Stromal cell of bone marrow (primary cell): ENCODE data around the gene PHF12.
"Not testable (repeated sequence)": the region's sequence is repeated elsewhere in the genome, so short reads cannot be mapped to it uniquely, and the experiment has no call there.

Source experiments
- DNase-seq: peaks from one replicate; pipeline ENCODE4 v3.0.0-alpha.2; 2012; ENCODE audit warnings: low read depth

Gene PHF12

DNA sequence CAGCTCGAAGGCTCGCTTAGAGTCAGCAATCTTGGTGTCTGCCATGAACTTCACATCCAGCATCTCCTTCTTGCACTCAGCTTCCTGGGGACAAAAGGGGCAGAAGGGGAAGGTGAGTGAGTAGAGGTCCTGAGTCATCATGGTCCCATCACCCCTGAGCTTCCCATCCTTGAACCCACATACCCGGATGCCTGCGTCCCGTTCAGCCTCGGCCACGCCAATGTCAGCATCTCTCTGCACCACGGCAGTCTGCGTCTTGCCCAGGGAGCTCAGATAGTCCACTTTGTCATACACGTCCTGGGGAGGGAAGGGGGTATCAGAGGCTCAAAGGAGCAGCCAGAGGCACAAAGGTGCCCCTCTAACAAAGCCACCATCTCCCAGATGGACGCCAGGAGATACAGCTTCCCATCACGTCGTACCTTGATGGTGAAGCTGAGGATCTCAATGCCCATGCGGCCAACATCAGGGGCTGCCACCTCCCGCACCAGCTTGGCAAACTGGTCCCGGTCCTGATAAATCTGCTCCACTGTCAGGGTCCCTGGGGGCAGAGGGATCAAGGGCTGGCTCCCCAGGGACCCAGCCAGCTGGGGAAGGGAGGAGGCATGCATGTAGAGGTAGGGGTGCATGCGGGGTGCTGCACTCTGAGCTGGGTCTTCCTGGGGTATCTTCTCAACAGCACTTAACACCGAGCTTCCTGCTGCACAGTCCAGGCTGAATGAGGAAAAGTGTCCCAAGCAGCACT lies 69.0 kb downstream of the PHF12 start:
- DNase-seq = no peak

DNA sequence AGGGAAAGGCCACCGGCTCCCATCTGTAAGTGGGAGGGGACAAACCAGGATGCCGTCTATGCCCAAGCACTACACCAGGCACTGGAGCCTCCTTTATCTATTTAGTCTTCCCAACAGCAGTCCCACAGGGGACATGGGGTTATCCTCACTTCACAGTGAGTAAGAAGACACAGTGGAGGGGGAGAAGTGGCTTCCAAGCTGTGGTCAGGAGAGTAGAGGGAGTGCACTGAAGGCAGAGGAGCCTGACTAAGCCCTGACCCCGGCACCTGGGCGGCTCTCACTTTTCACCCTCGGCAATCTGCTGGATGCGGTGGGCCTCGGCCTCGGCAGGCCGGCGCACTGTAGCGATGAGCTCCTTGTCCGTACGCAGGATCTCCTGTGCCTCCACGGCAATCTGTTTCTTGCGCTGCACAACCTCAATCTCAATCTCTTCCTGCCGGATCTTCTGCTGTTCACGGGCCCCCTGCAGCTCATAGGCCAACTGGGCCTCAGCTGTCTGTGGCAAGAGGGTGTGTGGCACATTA lies 69.7 kb downstream of the PHF12 start:
- no peak for DNase-seq

DNA sequence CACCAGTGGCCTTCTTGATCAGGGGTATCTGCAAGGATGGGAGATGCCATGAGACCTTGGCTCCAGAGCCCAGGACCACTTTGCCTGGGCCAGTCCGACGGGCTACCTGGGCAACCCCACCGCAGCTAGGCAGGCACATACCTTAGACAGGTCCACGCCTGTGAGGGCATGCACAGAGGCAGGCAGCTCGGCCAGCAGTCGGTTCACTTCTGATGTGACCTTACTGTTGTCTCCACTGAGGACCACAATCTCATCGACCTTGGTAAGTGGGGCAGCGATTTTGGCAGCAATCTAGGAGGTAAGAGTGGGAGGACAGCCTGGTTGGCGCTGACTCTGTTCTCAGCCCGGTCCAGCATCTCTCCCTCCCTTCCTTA lies 70.8 kb downstream of the PHF12 start:
- no peak for DNase-seq

DNA sequence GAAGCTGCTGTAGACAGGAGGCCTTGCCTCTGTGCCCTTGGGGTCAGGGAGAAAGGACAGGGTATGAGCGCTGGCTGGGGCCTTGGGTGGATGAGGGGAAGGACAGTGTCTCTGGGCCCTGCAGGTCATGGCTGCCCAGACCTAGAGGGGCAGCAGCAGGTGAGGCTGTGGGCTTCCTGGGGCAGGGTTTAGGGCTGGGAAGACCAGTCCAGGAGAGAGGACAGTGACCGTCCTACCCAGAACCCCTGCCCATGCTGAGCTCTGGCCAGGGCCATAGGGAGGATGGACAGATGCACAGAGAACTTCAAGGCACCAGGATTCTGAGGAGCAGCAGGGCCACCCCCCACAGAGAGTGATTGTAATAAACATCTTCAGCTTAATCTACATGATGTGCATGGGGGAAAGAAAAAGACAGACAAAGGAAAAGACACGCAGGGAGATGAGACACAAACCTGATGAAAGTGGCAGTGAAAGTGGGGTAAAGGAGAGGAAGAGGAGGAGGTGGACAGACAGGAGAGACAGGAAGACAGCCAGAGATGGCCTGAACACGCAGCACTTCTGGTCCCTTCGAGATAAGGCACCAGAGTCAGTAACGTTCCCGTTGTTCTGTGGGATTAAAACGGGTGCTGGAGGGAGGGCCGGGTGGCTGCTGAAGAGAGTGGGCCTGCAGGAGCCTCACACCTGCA lies 71.3 kb downstream of the PHF12 start:
- DNase-seq = no peak

DNA sequence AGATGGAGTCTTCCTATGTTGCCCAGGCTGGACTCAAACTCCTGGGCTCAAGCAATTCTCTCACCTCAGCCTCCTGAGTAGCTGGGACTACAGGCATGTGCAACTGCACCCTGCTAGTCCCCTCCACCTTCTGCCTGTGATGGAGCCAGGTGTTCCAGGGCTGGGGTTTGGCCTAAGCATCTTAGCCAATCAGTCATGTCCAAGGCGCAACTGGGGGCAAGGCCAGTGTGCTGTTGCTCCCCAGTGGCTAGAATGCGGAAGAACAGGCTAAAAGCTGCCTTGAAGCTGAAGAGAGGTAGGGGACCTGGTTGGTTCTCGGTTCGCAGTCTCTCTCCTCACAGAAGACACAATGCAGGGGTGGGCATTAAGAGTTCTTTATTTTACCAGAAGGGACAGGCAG lies 72.3 kb downstream of the PHF12 start:
- DNase-seq = no peak

DNA sequence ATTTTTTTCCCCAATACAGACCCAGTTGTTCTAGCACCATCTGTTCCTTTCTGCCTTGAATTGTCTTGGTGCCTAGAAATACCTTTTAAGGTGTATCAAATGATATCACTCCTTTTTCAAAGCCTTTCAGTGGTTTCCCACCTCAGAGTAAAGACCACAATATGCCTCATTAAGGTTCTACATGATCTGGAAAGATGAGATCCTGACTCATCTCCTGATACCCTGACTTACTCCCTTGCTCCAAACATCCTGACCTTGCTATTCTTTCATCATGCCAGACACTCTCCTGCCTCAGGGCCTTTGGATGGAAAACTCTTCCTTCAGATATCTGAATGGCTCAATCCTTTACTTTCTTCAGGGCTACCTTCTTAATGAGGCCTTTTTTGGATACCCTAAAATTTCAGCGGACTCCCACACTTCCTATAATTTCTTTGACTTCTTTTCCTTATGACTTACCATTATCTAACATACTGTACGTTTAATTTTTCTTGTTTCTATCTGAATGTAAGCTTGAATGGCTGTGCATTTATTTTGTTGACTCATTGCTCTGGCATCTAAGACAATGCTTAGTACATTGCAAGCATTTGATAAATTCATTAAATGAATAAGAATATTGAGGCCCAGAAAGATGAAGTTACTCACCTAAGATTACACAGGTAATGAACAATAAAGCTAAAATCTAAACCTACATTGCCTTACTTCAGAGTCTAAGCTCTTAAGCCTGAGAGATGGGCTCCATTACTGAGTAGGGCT lies 73.0 kb downstream of the PHF12 start:
- no peak for DNase-seq

DNA sequence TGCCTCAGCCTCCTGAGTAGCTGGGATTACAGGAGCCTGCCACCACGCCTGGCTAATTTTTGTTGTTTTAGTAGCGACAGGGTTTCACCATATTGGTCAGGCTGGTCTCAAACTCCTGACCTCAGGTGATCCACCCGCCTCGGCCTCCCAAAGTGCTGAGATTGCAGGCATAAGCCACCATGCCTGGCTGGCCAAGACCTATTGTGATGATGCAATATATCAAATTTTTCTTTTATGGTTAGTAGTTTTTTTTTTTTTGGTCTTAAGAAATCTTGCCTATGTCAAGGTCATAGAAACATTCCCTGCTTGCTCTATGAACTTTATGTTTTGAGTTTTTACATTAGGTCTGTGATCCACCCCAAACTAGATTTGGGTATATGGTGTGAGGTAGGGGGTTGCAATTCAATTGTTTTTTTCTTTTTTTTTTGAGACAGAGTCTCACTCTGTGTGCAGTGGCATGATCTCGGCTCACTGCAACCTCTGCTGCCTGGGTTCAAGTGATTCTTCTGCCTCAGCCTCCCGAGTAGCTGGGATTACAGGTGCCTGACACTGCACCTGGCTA lies 74.1 kb downstream of the PHF12 start:
- not testable (repeated sequence) for DNase-seq

DNA sequence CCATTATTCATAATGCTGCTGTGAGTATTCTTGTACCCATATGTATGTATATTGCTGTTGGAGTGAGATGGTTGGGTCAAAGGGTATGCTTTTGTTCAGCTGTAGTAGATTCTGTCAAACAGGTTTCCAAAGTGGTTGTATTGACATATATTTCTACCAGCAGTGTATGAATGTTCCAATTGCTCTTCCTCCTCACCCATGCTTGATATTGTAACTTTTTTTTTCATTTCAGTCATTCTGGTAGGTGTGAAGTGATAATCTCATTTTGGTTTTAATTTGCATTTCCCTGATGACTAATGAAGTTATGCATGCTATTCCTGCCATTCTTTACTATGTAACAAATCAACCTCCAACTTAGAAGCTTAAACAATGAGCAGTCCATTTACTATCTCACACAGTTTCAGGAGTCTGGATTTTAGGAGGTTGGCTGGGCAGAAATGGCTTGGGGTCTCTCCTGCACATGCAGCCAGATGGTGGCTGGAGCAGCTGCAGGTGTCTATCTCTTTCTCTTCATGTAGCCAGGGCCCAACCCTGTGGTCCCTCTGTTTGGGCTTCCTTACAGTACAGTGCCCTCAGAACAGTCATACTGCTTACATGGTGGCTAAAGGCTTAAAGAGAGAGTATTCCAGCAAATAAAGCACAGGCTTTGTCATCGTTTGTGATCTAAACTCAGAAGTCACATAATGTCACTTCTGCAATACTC lies 75.3 kb downstream of the PHF12 start:
- no peak for DNase-seq

DNA sequence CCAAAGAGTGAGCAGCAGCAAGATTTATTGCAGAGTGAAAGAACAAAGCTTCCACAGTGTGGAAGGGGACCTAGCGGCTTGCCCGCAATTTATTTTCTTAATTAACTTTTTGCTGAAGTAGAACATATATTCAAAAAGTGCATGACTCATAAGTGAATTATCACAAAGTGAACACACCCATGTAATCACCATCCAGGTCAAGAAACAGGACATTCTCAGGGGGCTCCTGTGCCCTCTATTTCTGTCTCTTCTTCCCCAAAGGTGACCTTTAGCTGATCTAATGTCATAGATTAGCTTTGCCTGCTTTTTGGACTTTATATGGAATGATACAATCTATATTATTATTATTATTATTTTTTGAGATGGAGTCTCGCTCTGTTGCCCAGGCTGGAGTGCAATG lies 76.6 kb downstream of the PHF12 start:
- no peak for DNase-seq

DNA sequence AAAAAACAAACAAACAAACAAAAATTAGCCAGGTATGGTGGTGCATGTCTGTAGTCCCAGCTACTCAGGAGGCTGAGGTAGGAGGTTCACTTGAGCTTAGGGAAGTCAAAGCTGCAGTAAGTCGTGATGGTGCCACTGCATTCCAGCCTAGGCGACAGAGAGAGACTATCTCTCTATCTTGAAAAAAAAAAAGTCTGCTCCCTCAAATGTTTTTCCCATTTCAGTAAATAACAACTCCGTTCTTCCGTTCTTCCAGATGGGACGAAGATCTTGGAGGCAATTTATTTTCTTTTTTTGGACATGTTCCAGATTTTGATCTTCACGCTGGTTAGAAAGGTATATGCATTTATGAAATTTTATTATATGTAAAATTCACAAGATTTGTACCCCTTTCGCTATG lies 77.5 kb downstream of the PHF12 start:
- no peak for DNase-seq

DNA sequence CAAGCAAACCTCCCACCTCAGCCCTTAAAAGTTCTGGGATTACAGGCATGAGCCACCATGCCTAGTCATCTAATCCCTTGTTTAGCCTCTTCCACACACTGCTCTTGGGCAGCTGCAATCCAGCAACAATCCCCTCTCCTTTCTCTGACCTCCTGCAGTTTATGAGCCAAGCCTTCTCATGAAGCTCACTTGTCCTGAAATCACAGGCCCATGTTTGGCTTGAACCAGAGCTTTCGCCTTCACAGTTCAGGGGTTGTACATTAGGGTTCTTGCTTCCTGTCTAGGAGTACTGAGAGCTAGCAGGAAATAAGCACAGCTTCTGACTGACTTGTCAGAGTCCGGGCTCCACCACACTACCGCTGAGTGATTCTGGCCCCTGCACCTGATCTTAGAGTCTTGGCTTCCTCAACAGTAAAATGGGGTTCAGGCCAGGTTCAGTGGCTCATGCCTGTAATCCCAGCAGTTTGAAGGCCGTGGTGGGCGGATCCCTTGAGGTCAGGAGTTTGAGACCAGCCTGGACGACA lies 80.2 kb downstream of the PHF12 start:
- no peak for DNase-seq

DNA sequence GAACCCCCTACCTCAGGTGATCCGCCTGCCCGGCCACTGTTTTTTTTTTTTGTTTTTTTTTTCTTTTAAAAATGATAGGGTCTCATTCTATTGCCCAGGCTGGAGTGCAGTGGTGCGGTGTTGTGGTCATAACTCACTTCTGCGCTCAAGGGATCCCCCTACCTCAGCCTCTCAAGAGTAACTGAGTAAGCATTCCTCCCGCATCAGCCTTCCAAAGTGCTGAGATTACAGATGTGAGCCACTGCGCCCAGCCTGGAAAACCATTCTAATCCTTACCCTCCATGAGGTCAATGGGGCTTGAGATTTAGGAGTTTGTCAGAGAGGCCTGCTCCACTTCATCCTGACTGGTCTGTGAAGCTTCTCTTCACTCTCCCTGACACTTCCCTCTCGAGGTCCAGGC lies 84.0 kb downstream of the PHF12 start:
- no peak for DNase-seq

DNA sequence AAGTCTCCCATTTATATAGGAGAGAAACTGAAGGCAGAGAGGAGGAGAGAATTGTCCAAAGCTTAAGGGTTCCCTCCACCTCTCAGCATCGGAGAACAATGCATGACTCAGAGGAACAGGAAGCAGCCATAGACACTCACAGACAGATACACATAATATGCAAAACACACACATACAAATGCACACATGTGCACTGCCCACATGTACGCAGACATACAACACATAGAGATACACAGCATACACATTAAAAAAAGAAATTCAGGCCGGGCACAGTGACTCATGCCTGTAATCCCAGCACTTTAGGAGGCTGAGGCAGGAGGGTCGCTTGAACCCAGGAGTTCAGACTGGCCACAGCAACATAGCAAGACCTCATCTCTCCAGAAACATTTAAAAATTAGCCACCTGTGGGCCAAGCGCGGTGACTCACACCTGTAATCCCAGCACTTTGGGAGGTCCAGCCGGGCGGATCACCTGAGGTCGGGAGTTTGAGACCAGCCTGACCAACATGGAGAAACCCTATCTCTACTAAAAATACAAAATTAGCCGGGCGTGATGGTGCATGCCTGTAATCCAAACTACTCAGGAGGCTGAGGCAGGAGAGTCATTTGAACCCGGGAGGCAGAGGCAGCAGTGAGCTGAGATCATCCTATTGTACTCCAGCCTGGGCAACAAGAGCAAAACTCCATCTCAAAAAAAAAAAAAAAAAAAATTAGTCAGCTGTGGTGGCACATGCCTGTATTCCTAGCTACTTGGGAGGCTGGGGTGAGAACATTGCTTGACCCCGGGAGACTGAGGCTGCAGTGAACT lies 85.2 kb downstream of the PHF12 start:
- no peak for DNase-seq

DNA sequence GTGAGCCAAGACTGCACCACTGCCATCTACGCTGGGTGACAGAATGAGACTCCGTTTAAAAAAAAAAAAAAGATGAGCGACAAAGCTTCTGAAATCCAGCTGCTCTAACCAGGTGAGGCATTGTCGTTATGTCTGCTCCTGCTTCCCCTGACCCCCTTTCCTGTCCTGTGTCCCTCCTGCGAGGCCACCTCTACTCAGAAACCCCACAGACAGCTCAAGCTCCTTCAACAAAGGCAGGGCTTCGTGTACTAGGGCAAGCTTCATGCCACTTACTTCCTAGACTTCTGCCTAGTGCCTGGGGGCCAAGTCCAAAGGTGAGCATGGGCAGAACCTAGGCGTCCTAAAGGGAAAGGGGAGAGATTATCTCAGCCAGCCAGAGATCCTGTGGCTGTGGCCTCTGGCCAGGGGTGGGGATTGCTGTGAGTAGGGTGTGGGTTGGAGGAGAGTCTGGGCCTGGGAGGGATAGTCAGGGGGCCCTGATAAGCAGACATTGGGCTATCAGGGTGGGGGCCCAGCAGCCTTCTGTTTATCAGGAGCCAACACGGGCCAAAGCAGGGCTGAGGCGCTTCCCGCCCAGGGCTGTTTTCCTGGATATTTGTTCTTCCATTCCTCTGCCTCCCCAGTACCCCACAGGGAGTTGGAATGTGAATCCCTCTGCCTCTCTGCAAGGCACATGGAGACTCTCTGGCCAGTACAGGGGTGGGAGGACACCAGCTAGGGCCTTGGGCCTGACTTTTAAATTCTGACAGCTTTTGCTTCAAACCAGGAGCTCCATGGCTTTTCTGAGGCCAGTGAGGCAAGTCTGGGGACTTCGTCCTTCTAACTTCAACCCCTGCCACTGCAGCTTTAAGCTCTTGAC lies 86.1 kb downstream of the PHF12 start:
- DNase-seq = no peak

DNA sequence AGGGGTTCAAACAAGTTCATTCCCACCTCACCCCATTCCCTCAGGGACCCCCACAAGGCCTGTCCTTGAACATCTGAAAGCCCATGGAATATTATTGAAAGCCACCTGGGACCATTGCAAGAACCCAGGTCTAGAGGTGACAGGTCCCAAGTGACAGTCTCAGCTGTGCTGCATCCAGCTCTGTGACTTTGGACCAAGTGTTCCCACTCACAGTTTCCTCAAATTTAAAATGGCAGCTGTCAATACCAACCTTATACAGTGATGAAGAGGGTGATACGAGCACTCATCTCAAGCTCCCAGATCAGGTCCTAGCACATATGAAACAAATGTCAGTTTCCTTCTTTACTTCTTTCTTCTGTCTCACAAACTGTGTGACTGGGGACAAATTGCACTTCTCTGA lies 87.4 kb downstream of the PHF12 start:
- no peak for DNase-seq

DNA sequence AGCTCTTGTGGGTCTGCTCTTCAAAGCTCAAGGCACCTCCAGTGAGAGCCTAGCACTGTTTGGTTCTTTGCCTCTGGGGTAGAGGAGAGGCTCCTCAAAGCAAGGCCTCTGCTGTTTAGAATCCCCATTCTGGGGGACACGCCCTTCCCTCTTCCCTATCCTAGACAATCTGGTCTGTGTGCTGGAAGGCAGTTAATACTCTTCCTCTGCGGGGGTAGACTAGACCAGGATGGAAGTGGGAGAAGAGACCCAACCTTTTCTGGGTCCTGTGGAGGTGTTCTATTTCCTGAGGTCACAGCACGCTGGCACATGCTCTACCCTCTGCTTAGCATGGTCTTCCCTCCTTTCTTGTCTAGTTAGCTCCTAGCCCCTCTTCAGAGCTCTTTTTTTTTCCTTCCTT lies 88.8 kb downstream of the PHF12 start:
- DNase-seq = no peak

DNA sequence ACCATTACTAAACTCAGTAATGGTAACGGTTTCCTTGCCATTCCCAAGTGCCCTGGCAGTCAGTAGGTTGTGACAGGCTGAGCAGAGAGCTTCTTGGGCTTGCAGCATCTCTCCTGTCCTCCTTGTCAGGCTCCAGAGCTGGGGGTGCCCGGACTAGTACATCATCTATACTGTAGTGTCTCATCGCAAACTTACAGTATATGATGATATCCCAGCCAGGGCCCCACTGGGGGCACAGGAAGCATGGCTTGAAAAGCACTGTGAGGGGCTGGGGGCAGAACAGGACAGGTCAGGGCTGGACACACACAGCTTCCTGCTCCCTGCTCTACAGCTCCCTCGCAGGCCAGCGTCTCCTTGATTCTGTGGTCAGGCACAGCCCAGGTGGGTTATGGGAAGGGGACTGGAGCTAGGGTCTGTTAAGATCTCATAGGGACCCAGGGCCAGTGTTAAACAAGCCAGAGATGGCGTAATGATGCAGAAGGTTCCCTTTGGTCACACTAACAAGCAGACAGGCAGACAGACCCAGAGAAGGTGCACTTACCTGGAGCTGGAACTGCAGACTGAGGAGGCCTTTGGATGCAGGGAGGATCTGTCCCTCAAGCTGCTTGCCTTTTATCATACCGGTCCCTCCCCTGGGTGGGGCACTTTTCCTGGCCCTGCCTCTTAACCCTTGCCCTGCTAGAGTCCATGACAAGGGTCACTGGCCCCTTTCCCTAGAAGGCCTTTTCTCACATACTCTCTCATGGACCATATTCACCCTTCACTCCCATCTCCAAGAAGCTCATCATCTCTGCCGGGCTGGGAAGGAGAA lies 89.7 kb downstream of the PHF12 start:
- DNase-seq = no peak

DNA sequence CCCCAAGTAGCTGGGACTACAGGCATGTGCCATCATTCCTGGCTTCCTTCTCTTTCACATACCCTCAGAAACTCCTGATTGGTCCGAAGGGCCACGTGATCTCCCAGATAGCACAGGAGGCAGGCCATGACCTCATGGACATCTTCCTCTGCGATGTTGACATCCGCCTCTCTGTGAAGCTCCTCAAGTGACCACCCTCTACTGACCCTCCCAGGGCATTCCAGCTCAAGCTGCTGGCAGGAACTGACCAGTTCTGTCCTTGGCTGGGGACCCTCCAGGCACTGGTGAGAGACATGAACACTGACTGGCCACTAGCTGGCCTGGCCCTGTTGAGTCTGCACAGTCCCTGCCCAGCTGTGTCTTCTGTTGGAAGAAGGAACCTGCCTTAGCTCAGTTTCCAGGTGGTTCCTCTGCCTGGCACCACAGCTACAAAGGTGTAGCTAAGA lies 90.9 kb downstream of the PHF12 start:
- DNase-seq = no peak

DNA sequence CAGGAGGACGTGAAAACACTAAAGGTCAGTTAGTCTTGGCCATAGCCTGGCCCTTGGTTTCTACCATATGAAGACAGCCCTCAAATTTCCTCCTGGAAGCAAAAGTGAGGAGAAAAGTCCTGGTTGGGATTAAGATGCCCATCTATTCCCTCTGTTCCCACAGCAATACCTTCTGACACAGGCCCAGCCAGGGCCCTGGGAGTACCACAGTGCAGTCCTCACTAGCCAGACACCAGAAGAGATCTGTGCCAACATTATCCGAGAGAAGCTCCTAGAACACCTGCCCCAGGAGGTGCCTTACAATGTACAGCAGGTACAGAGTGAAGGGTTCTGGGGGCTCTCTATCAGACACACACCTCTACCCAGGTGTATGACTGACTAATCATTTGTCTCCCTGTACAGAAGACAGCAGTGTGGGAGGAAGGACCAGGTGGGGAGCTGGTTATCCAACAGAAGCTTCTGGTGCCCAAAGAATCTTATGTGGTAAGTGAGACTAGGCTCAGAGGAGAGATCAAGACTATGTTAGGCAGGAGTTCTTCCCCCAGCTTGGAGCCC lies 92.4 kb downstream of the PHF12 start:
- no peak for DNase-seq
